Activated gamma-delta T cell treated with anti-CD3 and anti-CD28 coated beads, Interleukin-2, amount 50 U/mL, for 16 hours (primary cell): ENCODE results near the gene OR2V2.

ENCODE experiments used
- DNase-seq: peaks from one replicate; pipeline ENCODE4 v3.0.0-alpha.2; 2020; ENCODE audit warnings: low read depth

The OR2V2 gene

GRCh38 chr5:181145133-181145532, 2.3 kb upstream of the OR2V2 start:
- DNase-seq, result no peak

- no peak for DNase-seq
These were observed 2.0 kb downstream of the OR2V2 start for GRCh38 chr5:181149355-181149754.

GRCh38 chr5:181149806-181150733, 2.7 kb downstream of the OR2V2 start:
- no peak for DNase-seq

- DNase-seq, result no peak
These were observed 3.8 kb downstream of the OR2V2 start for GRCh38 chr5:181151146-181151545.

DNA sequence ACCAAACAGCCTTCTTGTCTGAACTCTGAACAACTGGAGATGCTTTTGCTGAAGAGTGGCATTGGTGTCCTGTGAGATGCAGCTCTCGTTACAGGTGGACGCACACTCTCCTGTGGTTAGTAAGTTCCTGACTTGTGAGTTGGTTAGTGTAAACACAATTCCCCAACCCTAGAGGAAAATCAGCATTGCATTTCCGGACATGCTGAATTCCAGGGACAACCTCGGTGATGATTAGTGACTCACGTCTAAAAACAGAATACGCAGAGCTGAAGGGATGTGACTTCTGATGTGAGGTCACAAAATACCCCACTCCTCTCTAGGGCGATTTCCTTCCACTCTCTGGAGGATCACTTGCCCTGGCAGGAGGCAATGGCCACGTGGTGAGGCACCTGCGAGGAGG, 5.0 kb downstream of the OR2V2 start:
- DNase-seq, result no peak

GRCh38 chr5:181153814-181154213, 6.4 kb downstream of the OR2V2 start:
- DNase-seq, result no peak

DNA sequence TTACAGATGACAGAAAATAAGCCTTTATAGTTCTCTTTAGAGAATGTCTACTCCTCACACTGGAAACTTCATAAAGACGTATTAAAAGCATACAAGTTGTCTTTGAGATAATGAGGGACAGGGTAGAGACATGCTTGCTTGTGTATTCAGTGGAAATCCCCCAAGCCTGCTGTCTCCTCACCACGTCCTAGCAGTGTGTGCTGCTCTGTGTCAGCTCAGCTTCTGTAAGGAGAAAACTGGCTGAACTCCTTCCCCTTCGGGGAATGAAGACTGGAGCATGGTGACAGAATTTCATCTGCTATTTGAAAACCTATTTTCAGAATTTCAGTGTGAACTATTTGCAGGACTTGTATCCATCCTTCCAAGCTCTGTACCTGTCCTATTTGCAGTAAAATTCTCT, 9.4 kb downstream of the OR2V2 start:
- no peak for DNase-seq

- DNase-seq, result no peak
These were observed 11.5 kb downstream of the OR2V2 start for GRCh38 chr5:181158869-181159268.

DNA sequence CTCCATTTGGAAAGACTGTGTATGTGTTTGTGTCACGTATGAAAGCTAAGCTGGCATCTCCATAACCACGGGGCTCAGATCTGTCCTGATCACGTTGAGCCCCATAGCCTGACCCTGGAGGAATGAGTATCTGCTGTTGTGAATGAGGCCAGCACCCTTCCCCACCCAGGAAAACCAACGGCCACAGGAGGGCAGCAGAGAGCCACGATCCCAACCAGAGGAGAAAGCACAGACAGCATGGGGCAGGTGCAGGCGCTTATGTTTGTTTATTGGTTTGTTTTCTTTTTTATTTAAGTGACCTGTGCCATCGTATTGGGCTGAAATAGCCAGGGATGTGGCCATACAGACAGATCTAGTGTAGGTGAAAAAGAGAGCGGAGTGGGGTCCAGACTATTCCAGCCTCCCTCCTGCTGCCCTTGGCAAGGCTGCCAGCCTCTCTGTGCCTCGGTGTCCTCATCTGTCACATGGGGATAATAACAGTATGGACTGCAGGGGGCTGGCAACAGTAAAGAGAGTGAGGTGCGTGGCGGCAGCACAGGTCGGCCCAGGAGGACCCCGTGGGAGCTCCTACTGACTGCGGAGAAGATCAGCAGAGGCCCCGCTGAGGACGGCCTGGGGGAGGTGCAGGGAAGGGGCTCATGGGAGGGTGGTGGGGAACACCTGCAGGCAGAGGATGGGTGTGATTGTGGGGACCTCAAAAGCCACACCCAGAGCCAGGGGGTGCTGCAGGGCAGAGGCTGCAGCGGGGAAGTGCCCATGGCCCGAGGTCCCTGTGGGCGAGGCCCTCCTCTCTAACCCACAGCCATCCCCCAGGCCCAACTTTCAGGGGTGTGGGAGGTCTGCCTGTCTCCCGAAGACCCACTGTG, 12.1 kb downstream of the OR2V2 start:
- peak; percentile 91 for DNase-seq

GRCh38 chr5:181160152-181160754, 12.9 kb downstream of the OR2V2 start:
- DNase-seq, result peak; percentile 63

GRCh38 chr5:181160755-181161533, 13.6 kb downstream of the OR2V2 start:
- DNase-seq, result peak; percentile 30

DNA sequence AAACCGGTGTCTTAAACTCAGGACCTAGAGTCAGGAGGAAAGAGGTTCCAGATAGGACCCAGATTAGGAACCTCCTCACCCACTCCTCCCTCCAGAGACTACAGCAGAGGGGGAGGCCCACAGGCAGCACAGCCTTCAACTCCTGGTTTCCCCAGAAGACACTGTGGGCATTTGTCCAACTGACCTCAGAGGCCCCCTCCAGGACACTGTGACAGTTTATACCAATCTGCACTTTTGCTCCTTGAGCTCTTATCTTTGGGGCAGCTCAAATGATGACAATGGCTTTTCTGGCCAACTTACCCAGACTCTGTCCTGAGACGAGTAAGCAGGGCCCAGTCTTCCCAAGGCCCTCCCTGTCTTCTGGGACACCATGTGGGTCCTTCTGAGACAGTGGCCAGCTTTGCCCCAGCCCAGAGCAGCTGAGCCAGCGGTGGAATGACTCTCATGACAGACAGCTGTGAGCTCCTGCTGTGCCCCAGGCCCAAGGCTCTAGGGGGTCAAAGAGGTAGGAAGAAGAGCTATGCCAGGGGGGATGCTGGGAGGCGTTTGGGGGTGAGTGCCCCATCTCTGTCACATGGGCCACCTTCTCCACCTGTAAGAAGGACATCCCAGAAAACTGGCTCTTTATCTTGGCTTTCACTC, 14.3 kb downstream of the OR2V2 start:
- DNase-seq, result no peak

GRCh38 chr5:181163487-181164075, 16.2 kb downstream of the OR2V2 start:
- no peak for DNase-seq

DNA sequence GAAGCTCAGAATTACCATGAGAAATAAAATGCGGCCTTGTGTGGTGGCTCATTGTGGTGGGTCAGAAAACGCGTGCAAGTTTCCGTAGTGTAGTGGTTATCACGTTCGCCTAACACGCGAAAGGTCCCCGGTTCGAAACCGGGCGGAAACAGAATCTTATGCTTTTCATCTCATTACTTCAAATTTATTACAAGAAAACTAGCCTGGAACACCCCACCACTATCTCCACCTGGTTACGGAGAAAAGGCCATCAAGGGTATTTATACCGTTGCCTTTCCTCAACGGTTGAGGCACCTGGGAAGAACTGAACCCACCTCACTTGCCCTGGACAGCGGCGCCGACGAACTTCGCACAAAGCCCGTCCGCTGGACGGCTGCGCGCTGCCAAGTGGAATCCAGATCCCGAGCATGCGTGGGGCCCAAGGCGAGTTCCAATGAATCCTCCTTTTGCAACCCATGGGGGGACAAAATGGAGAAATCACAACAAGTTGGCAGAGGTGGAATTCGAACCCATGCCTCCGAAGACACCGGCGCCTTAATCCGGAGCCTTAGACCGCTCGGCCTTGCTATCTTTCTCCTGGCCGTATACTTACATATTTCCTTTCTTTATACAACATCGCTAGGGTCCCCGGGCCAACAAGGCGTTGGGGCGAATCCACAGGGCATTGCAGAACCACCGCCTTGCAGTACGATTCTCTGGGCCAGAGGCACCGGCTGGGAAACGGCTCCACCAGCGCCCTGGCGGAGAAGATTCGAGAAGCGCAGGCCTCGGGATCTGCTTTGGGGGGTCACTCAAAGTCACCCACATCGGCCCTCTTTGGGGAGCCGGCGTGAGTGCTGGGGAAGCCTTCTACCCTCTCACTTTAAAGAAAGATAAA, 16.9 kb downstream of the OR2V2 start:
- DNase-seq, result no peak

- no peak for DNase-seq
These were observed 19.7 kb downstream of the OR2V2 start for GRCh38 chr5:181166812-181167733.

DNA sequence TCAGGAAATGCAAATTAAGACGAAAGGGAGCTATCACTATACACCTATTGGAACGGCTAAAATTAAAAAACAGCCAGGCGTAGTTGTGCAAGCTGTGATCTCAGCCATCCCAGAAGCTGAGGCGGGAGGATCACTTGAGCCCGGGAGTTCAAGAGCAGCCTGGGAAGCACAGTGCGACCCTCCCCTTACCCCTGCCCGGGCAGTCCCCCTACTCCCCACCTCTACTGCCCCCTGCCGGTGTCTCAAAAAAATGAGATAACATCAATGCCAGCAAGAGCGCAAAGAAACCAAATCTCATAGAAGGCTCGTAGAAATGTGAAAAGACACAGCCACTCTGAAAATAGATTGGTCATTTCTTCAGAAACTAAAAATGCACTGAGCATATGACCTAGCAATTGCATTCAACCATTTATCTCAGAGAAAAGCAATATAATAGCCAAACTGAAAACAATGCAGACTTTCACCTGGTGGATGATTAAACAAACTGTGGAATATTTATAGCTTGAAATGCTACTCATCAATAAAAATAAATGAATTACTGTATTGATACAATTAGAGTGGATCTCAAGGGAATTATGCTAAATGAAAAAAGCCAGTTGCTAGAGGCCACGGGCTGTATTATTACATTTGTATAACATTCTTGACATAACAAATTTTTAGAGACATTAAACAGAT, 20.6 kb downstream of the OR2V2 start:
- no peak for DNase-seq

DNA sequence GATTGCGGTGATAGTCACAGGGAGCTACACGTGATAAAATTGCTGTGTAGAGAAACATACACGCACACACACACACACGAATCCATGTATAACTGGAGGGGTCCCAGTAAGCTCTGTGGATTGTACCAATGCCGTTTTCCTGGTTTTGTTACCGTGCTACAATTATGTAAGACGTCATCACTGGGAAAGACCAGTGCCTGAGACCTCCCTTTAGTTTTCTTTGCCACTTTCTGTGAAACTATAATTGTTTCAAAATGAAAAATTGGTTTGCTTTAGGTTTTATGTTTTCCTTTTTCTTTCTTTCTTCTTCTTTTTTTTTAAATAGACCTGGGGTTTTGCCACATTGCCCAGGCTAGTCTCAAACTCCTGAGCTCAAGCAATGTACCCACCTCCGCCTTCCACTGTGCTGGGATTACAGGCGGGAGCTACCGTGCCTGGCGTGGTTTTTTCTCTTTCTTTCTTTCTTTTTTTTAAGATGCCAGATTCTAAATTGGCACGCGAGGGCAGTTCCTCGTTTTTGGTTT, 21.3 kb downstream of the OR2V2 start:
- DNase-seq, result no peak
